ENCODE measurements around the gene MFF.

Gene MFF

DNA sequence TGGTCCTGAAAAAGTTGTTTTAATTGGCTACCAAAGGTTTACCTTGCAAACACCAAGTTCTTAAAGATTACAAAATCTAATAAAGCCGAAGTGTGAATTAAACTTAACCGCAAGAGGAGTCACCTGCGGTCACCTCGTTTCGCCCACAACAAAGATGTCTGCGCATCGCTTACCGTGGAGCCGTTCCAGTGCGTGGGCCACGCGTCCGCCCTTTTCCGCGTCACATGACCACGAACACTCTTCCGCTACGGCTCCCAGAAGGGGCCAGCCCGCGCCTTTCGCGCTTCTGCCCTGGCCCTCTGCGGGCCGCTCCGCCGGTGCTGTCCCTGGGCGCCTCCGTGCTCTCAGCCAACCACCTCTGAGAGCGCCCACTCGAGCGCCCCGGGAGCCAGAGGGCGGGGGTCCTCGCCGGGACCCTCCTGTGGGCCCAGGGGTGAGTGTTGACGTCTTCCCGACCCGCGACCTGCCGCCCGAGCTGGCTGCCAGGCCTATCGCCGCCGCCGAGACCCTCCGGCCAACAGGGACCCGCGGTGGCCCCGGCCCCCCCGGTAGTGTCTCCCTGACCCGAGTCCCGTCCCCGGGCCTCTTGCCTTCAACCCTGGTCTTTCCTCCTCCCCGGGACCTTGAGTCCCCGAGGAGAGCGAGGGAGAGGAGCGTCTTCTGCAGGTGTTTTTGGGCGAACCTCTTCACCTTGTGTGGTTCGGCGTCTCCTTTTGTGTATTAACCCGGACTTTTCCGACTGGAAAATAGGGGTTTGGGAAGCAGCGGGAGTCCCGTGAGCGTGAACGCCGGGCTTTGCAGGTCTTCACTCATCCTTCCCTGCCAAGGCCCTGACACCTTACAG, at the start of gene MFF:
Gene MFF, plus strand, starts transcription at position 257 of the 844 bp plus-strand sequence. CDS start 5,415 bp downstream, outside the sequence.
- FAIRE-seq: no peak

- FAIRE-seq: no peak
These were observed 44.2 kb upstream of the MFF start for GRCh38 chr2:227280895-227281294.

- no peak for FAIRE-seq
These were observed 39.3 kb upstream of the MFF start for GRCh38 chr2:227285741-227286236.

GRCh38 chr2:227287771-227288170, 37.3 kb upstream of the MFF start:
- no peak for FAIRE-seq

DNA sequence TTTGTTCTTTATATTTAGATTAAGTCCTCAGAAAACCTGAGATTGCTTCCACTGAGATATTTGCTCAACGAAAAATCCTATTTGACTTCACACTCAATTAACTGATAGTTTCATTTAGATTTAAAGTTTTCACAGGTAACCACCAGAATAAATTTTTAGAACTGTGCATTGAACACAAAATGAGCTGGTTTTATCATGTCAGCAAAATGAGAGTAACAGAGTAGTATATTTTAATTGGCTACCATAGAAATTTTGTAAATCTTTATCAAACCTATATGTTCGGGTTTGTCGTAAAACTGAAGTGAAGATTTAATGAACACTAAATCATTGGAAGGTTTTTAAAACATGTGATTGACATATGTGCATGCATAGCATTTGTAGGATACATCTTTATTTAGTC, 32.7 kb upstream of the MFF start:
- no peak for FAIRE-seq

GRCh38 chr2:227293531-227293930, 31.5 kb upstream of the MFF start:
- FAIRE-seq: no peak

DNA sequence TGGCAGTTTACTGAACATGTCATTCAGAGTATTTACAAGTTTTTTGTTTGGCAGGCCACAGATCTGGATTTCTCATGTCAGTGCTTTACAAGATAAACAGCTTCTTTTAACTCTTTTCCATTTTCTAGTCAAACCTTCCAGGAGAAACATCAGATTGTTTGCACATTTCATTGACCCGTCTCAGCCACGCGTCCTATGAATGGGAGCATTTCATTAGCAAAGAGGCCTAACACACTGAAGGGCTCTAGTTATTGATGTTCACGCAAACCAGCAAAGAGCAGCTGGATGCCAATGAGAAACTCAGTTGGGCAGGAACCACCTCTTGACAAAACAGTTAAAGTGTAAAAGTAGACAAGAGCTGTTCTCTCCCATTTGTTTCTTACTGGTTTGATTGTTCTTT, 29.2 kb upstream of the MFF start:
- no peak for FAIRE-seq

DNA sequence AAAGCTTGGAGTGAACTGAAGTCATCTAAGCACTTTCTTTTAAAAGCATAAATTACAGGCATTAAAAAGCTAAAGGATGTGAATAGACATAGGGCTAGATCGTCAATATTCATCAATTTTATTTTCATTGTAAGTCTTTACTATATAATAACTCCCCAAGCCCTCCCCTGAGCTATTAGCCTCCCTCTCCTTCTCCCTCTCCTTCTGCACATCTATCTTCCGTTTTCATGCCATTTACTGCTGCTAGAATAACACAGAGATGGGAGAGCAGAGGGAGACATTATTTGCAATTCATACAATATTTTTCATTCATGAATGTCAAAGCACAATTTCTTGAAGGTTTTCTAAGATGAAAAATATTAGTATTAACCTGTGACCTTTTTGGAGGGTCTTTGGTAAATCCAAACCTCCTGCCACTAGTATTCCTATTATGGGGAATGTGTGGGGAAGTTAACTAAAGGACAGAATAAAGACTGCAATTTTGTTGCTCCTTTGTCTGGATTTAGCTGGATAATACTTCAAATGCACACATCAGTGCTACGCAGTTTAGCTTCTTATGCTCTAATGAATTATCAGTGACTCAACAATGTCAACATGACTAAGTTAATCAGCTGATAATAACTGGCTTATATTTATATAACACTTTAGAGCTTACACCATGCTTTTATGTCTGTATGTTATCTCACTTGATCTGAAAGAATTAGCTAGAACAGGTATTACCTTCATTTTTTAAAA, 28.2 kb upstream of the MFF start:
- no peak for FAIRE-seq

DNA sequence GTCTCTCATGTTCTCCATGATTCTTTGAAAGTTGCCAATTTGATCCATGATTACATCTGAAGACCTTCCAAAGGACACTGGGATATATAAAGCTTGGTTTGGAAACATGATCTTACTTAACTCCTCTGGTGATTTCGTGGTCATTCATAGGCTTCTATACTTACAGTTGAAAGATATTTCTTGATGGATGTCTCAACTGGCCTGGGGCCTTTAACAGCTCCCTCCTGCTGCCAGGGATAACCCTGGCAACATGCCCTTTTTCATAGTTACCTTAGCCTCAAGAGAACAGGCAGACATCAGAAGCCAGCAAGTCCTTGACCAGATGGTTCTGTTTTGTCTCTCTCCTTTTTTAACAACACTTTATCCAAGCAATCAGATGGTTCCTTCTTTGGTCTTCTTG, 23.5 kb upstream of the MFF start:
- FAIRE-seq: no peak

DNA sequence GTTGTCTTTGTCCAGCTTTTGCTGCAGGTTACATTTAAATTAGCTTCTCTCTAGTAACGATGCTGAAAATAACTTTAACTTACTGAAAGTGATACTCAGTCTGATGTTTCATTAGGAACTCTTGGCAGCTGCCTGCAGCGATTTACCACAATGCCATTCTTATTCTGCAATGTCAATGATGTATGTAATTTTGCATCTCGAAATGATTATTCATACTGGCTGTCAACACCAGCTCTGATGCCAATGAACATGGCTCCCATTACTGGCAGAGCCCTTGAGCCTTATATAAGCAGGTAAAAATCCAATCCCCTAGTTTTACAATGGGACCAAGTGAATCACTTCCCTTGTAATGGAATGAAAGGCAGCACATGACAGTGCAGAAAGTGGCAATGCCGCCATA, 16.3 kb upstream of the MFF start:
- no peak for FAIRE-seq

- no peak for FAIRE-seq
These were observed 14.3 kb upstream of the MFF start for GRCh38 chr2:227310756-227311110.

GRCh38 chr2:227311861-227312506, 13.1 kb upstream of the MFF start:
- no peak for FAIRE-seq

DNA sequence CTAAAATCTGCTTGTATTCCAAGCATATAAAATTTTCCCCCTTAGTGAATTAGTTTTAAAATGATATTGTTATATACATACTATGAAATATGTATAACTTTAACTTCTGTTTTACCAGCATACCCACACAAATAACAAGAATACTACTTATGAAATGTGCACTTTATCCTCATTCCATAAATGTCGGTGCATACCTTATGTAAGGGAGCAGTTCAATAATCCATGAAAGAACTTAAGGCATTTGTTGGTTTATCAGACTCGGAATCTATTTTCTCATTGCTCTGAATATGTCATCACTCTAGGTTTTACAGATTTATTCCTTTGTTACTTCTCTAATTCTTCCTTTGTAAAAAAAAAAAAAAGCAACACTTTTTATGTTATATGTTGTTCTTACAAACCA, 12.5 kb upstream of the MFF start:
- FAIRE-seq: no peak

GRCh38 chr2:227313310-227313709, 11.7 kb upstream of the MFF start:
- no peak for FAIRE-seq

DNA sequence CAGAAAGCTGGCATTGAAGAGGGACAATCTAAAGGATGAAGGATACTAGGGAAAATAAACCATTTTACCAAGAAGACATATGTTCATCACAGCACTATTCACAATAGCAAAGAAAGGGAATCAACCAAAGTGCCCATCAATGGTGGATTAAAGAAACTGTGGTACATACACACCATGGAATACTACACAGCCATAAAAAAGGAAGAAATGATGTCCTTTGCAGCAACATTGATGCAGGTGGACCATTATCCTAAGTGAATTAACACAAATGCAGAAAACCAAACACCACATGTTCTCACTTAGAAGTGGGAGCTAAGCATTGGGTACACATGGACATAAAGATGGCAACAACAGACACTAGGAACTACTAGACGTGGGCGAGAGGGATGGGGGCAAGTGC, 7.2 kb upstream of the MFF start:
- FAIRE-seq: no peak

- no peak for FAIRE-seq
These were observed 4.6 kb upstream of the MFF start for GRCh38 chr2:227320305-227321094.

DNA sequence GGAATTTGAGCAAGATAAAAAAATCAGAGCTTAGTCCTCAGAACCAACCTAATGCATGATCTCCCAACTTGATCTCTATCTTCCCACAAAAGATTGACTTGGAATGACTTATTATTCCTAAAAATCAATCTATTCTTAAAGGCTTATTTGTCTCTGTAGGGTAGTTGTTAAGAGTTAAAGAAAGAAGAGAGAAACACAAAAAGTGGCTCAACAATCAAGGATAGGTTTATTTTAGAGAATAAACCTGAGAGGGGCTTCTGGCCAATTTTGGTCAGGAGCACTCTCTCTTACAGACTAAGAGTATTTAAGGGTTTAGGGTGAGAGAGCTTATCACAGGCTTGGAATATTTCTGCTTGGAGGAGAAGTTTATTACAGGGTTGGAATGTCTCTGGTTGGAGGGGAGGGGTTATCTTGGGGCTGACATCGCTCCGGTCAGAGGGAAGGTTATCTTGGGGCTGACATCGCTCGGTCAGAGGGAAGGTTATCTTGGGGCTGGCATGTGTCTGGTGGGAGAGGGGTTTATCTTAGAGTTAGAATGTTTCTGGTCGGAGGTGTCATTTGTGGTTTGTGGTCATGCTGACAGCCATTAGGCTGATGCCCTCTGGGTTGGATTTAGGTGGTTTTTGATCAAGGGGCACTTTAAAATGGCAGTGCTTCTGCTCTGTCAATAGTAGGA, 2.4 kb upstream of the MFF start:
- no peak for FAIRE-seq

- no peak for FAIRE-seq
These were observed 1.2 kb upstream of the MFF start for GRCh38 chr2:227323818-227324217.

GRCh38 chr2:227324642-227324994, 433 bp upstream of the MFF start:
- no peak for FAIRE-seq

GRCh38 chr2:227325839-227326195, 766 bp downstream of the MFF start:
- no peak for FAIRE-seq

GRCh38 chr2:227326783-227327182, 1.7 kb downstream of the MFF start:
- FAIRE-seq: no peak

GRCh38 chr2:227335713-227336112, 10.7 kb downstream of the MFF start:
- no peak for FAIRE-seq

DNA sequence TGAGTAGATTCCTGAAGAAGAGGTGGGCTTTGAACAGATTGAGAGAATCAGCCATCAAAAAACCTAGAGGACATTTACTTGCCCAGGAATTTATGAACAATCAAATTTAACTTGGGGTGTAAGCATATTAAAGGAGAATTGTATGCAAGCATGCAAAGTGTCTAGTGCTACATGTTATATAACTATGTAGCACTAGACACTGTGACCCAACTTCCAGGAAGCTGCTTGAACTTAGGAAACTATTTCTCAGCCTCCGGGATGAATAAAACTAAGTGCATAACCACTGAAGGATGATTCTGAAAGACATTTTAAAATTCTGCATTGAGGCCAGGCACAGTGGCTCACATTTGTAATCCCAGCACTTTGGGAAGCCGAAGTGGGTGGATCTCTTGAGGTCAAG, 12.4 kb downstream of the MFF start:
- no peak for FAIRE-seq

Measured in A204.1 (cell line).